Endodermal cell (in vitro differentiated cells): Measurements from ENCODE around the gene AQP12B. TPM values are rescaled to one million over a fixed set of nuclear protein-coding genes. Genes with fewer than 3 reads are reported as not detected.

Experiments
- DNase-seq: peaks from one replicate; pipeline ENCODE4 v3.0.0-alpha.2; 2017
- H3K27ac ChIP-seq: 2 replicates; pipeline ENCODE4 v1.5.1; 2013; ENCODE audit warnings: mild to moderate bottlenecking, low read depth, low read length, moderate library complexity
- H3K27me3 ChIP-seq: 2 replicates; pipeline ENCODE4 v1.6.1; 2013; ENCODE audit warnings: mild to moderate bottlenecking, low read length, moderate library complexity; ENCODE audit not compliant: insufficient read depth, control insufficient read depth, poor library complexity, severe bottlenecking
- H3K36me3 ChIP-seq: 2 replicates; pipeline ENCODE4 v1.7.0; 2013; ENCODE audit warnings: mild to moderate bottlenecking, low read length, moderate library complexity; ENCODE audit not compliant: control insufficient read depth, insufficient read depth
- H3K4me1 ChIP-seq: one replicate; pipeline ENCODE4 v1.7.0; 2013; ENCODE audit warnings: low read length; ENCODE audit not compliant: control insufficient read depth, insufficient read depth
- H3K4me3 ChIP-seq: 2 replicates; pipeline ENCODE4 v1.5.1; 2013; ENCODE audit warnings: mild to moderate bottlenecking, low read length, moderate library complexity
- H3K9ac ChIP-seq: 2 replicates; pipeline ENCODE4 v1.6.1; 2013; ENCODE audit warnings: mild to moderate bottlenecking, low read length, moderate library complexity; ENCODE audit not compliant: poor library complexity, severe bottlenecking; ENCODE audit errors: extremely low read depth
- H3K9me3 ChIP-seq: 2 replicates; pipeline ENCODE4 v1.6.1; 2013; ENCODE audit warnings: mild to moderate bottlenecking, low read length, moderate library complexity; ENCODE audit not compliant: control insufficient read depth
- H3K27ac Mint-ChIP-seq: 2 replicates; pipeline ENCODE4 v1.8.0; 2020; ENCODE audit warnings: mixed read lengths
- H3K27me3 Mint-ChIP-seq: 2 replicates; pipeline ENCODE4 v1.8.0; 2021; ENCODE audit warnings: mild to moderate bottlenecking, mixed read lengths; ENCODE audit not compliant: insufficient read depth
- H3K36me3 Mint-ChIP-seq: 2 replicates; pipeline ENCODE4 v1.8.0; 2020; ENCODE audit warnings: low read depth, mixed read lengths
- H3K4me1 Mint-ChIP-seq: 2 replicates; pipeline ENCODE4 v1.8.0; 2020; ENCODE audit warnings: mixed read lengths
- H3K4me3 Mint-ChIP-seq: 2 replicates; pipeline ENCODE4 v1.8.0; 2020; ENCODE audit warnings: mild to moderate bottlenecking, moderate library complexity, mixed read lengths
- H3K9me3 Mint-ChIP-seq: 2 replicates; pipeline ENCODE4 v1.8.0; 2020; ENCODE audit warnings: mild to moderate bottlenecking, mixed read lengths
- CTCF ChIP-seq: fragments of 200-600 bp; sonication (generic); conservative IDR thresholded peaks from 2 replicates; pipeline ENCODE4 v1.5.0; 2021; ENCODE audit warnings: antibody characterized with exemption, mild to moderate bottlenecking
- WGBS, 2 experiments: methylation state at CpG; one replicate each; pipeline versions ENCODE4 v1.1.5 to v1.1.7; 2013; ENCODE audit warnings: missing lambda C conversion rate in 2 of 2, mixed read lengths in 1 of 2; ENCODE audit not compliant: insufficient coverage in 1 of 2, insufficient read length in 1 of 2; 5-methylcytosine and 5-hydroxymethylcytosine counted together
- total RNA-seq, 2 donors: library from RNA; stranded (reverse); fragmentation: NEBNext Ultra II Directional in 1 of 2; extraction: Animal tissue kit (Norgen Biotek cat#: 25700) in 1 of 2; gene quantifications; 2 replicates in 1 of 2; 3 replicates in 1 of 2; pipeline ENCODE4 v1.2.1, GENCODE V29; 2021

Gene AQP12B
- total RNA-seq, 2 donors from 2014 or later, result not detected

DNA sequence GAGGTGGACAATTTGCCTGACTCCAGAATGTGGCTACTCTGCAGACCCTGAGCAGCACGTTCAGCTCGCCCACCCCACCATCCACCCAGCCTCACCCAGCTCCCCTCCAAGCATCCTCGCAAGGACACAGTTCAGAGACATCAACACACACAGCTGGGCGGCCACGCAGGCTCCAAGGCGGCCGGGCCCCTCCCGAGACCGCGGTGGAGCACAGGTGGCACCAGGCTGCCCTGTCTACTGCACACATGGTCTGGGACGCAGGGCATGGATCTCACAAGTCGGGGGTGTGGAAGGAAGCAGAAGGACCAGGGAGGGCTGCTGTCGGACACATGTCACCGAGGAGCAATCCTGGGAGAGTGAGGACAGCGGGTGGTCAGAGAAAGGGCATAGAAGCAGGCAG, 45.2 kb upstream of the AQP12B start:
- H3K27ac Mint-ChIP-seq, result peak overlapping the region; percentile 69
- Histone ChIP-seq H3K9ac (no peak overlapping the region), H3K4me3 (no peak overlapping the region), H3K27ac (no peak overlapping the region), H3K4me1 (no peaks in the 10 kb centered on the region), H3K27me3 (no peaks in the 10 kb centered on the region), H3K36me3 (peaks cover 6% of the 10 kb centered on the region), H3K9me3 (no peaks in the 10 kb centered on the region)
- H3K27me3 Mint-ChIP-seq, result no peaks in the 10 kb centered on the region
- H3K36me3 Mint-ChIP-seq, result no peaks in the 10 kb centered on the region
- no peak overlapping the region for H3K4me3 Mint-ChIP-seq
- DNase-seq, result no peak
- no peak for TF ChIP-seq CTCF
- 94 to 100% methylated on average over 8 to 15 of the region's 15 CpGs for WGBS, 2 experiments
- no peaks in the 10 kb centered on the region for H3K9me3 Mint-ChIP-seq
- H3K4me1 Mint-ChIP-seq, result no peaks in the 10 kb centered on the region

GRCh38 chr2:240727439-240727838, 44.8 kb upstream of the AQP12B start:
- H3K9me3 ChIP-seq, result no peaks in the 10 kb centered on the region
- peaks cover 6% of the 10 kb centered on the region for H3K36me3 ChIP-seq
- no peaks in the 10 kb centered on the region for H3K27me3 ChIP-seq
- H3K27ac Mint-ChIP-seq, result no peak overlapping the region
- H3K4me1 ChIP-seq, result no peaks in the 10 kb centered on the region
- whole genome bisulfite sequencing, 2 experiments, result 92 to 100% methylated on average over 5 to 14 of the region's 14 CpGs
- no peak for TF ChIP-seq CTCF
- H3K4me3 ChIP-seq, result no peak overlapping the region
- H3K4me1 Mint-ChIP-seq, result no peaks in the 10 kb centered on the region
- DNase-seq, result no peak
- H3K27me3 Mint-ChIP-seq, result no peaks in the 10 kb centered on the region
- no peak overlapping the region for H3K4me3 Mint-ChIP-seq
- H3K9ac ChIP-seq, result no peak overlapping the region
- no peaks in the 10 kb centered on the region for H3K9me3 Mint-ChIP-seq
- H3K27ac ChIP-seq, result no peak overlapping the region
- H3K36me3 Mint-ChIP-seq, result no peaks in the 10 kb centered on the region

- Histone ChIP-seq H3K27ac (no peak overlapping the region), H3K27me3 (no peaks in the 10 kb centered on the region), H3K4me1 (no peaks in the 10 kb centered on the region), H3K9me3 (no peaks in the 10 kb centered on the region), H3K9ac (no peak overlapping the region), H3K36me3 (peaks cover 6% of the 10 kb centered on the region), H3K4me3 (no peak overlapping the region)
- Mint-ChIP-seq H3K9me3 (no peaks in the 10 kb centered on the region), H3K27ac (no peak overlapping the region), H3K4me3 (no peak overlapping the region), H3K27me3 (no peaks in the 10 kb centered on the region), H3K36me3 (no peaks in the 10 kb centered on the region), H3K4me1 (no peaks in the 10 kb centered on the region)
- no peak for DNase-seq
- WGBS, 2 experiments, result 85 to 91% methylated on average over 10 to 14 of the region's 14 CpGs
- TF ChIP-seq CTCF, result no peak
Observed at GRCh38 chr2:240726876-240727275, 44.2 kb upstream of the AQP12B start.
